Measurements from ENCODE around the gene LLGL2. TPM values are rescaled to one million over a fixed set of nuclear protein-coding genes. Genes with fewer than 3 reads are reported as not detected.

Gene LLGL2
- total RNA-seq = 4.0 and 4.5 TPM in 2 replicates

GRCh38 chr17:75524970-75525805 lies at the start of gene LLGL2:
LLGL2 (plus strand) TSS chr17:75525697; CDS start chr17:75543427, 17,730 bp downstream.

GRCh38 chr17:75515496-75516254 lies 9.8 kb upstream of the LLGL2 start, which contains the start of gene CASKIN2:
CASKIN2 (minus strand) TSS chr17:75515537; CDS start chr17:75513804, 1,733 bp downstream.

GRCh38 chr17:75516255-75516618 lies 9.3 kb upstream of the LLGL2 start, which contains the start of gene TSEN54:
TSEN54 (plus strand) TSS chr17:75516528; CDS start chr17:75516561, 33 bp downstream.

GRCh38 chr17:75587675-75588595 lies 62.4 kb downstream of the LLGL2 start, which contains the start of gene MYO15B:
MYO15B (plus strand) TSS chr17:75587800; CDS start chr17:75588058, 258 bp downstream.

Other genes with a start within 250 kb of the LLGL2 start
- gene SLC25A19, start 236.3 kb upstream of the LLGL2 start, total RNA-seq = 13.4 and 14.0 TPM in 2 replicates
- 93.6 and 104 TPM in 2 replicates for gene GRB2, start 120.0 kb upstream of the LLGL2 start, total RNA-seq
- gene TMEM94, start 69.1 kb upstream of the LLGL2 start, total RNA-seq = 34.3 and 46.4 TPM in 2 replicates
- 11.8 and 14.9 TPM in 2 replicates for gene CASKIN2, start 10.2 kb upstream of the LLGL2 start, total RNA-seq
- 10.1 and 14.7 TPM in 2 replicates for gene TSEN54, start 9.2 kb upstream of the LLGL2 start, total RNA-seq
- 6.3 and 11.6 TPM in 2 replicates for gene MYO15B, start 62.1 kb downstream of the LLGL2 start, total RNA-seq
- under 0.01 TPM in 1 of 2 replicates, not detected in the other for gene SMIM5, start 107.7 kb downstream of the LLGL2 start, total RNA-seq
- gene RECQL5, start 141.5 kb downstream of the LLGL2 start, total RNA-seq = 20.2 and 20.8 TPM in 2 replicates
- gene SAP30BP, start 141.6 kb downstream of the LLGL2 start, total RNA-seq = 78.5 and 94.8 TPM in 2 replicates
- 3.7 TPM in 2 replicates for gene ITGB4, start 195.8 kb downstream of the LLGL2 start, total RNA-seq
- gene GALK1, start 239.5 kb downstream of the LLGL2 start, total RNA-seq = 37.8 and 42.7 TPM in 2 replicates